Breast epithelium (tissue), 3 donors: Measurements from ENCODE around the gene MROH9.

ENCODE experiments used
- POLR2A ChIP-seq: fragments of 450-650 bp; IDR thresholded peaks from one replicate; pipeline ENCODE4 v1.6.1; 2016; ENCODE audit warnings: antibody characterized with exemption, mild to moderate bottlenecking, moderate library complexity
- POLR2AphosphoS5 ChIP-seq, 3 donors: sonication (generic); formaldehyde crosslinking; IDR thresholded peaks; one replicate each; pipeline ENCODE4 v1.6.1; 2017; ENCODE audit warnings: antibody characterized with exemption in 3 of 3
- TF ChIP-seq, protein P1 (sequence below), 3 donors: fragments of 450-650 bp; IDR thresholded peaks; one replicate each; pipeline ENCODE4 v1.5.1; 2016 to 2017; ENCODE audit warnings: antibody characterized with exemption in 3 of 3, mild to moderate bottlenecking in 3 of 3, moderate library complexity in 3 of 3

DNA sequence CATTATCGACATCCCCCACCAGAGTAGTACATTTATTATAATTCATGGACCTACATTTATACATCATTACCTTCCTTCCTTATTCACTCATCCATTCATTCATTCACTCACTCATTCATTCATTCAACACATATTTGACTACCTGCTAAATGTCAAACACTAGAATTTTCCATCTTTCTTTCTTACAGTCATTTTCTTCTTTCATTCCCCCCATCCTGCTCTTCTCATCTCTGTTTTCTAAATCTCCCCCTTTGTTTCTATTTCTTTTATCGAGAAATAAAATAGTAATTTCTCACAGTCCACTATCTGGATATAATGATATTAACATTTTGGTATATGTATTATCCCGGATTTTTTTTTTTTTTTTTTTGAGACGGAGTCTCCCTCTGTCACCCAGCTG is 127.6 kb downstream of the MROH9 start:
- TF ChIP-seq, protein P1, sequence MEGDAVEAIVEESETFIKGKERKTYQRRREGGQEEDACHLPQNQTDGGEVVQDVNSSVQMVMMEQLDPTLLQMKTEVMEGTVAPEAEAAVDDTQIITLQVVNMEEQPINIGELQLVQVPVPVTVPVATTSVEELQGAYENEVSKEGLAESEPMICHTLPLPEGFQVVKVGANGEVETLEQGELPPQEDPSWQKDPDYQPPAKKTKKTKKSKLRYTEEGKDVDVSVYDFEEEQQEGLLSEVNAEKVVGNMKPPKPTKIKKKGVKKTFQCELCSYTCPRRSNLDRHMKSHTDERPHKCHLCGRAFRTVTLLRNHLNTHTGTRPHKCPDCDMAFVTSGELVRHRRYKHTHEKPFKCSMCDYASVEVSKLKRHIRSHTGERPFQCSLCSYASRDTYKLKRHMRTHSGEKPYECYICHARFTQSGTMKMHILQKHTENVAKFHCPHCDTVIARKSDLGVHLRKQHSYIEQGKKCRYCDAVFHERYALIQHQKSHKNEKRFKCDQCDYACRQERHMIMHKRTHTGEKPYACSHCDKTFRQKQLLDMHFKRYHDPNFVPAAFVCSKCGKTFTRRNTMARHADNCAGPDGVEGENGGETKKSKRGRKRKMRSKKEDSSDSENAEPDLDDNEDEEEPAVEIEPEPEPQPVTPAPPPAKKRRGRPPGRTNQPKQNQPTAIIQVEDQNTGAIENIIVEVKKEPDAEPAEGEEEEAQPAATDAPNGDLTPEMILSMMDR (IDR thresholded peaks at IDR 0.05) = no peak
- TF ChIP-seq POLR2A (no peak), POLR2AphosphoS5 (IDR thresholded peaks at IDR 0.05) (no peak)
